HG03139 (cell line): ENCODE measurements around the gene FHIP2A.
"Not testable (repeated sequence)": the region's sequence is repeated elsewhere in the genome, so short reads cannot be mapped to it uniquely, and the experiment has no call there.

ENCODE experiments used
- ATAC-seq: cut with Tn5 transposase; IDR thresholded peaks from one replicate; pipeline ENCODE4 v1.9.1; 2021; ENCODE audit not compliant: unreplicated experiment

Gene FHIP2A

DNA sequence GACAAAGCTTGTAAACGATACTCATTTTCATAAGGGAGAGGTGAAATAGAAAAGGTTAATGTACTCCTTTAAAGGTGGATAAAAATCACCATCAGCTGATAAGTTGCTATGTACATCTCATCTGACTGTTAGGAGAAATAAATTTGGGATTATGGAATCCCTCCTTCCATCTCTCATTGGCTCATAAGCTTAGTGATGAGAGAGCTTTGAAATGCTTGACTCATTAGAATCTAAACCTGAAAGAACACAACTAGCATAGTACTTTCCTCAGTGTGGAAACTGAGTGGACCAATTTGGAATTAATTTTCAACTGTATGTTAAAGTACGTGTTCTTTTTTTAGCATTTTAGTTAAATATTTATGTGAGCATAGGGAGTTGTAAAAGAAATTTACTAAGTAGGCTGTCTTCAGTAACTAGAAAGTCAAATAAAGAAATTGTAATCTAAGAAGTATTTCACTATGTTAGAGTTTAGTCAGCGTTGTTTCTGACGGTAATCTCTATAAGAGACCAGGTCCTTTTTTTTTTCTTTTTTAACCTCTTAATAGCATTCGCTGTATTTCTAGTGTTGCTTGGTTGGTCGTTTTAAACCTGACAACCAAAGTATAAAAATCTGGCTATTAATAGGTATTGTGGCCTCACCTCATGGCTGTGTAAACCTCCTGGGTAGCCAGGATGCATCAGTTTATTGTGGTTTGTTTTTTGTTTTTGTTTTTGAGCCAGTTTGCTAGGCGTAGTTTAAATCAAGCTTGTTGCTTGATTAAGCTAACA lies 34.4 kb downstream of the FHIP2A start:
- no peak for ATAC-seq

DNA sequence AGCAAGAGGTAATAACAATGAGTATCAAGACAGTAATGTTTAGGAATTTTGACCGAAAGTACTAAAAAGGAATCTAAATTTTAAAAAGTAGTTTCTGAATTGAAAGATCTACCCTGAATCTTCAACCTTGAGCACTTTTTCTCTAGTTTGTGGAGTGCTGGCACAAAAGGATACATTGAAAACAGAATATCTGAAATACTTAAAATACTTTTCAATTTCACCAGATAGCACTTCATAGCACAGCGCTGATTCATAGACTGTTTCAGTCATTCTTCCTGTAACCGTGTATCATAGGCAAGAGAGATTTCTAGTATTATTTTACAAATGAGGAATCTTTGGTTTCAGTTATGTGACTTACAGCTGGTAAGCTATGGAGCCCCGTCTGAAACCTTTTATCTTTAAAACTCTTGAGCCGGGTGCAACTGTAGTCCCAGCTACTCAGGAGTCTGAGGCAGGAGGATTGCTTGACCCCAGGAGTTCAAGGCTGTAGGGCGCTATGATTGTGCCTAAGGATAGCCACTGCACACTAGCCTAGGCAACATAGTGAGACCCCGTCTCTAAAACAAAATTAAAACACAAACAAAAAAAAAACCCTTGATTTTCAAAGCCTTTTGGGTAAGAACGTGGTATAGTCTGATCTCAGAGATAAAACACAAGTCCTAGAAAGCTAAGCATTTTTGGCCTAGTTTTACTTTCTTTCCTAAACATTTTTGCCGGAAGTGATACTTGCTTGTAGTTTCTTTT lies 35.1 kb downstream of the FHIP2A start:
- ATAC-seq = no peak

DNA sequence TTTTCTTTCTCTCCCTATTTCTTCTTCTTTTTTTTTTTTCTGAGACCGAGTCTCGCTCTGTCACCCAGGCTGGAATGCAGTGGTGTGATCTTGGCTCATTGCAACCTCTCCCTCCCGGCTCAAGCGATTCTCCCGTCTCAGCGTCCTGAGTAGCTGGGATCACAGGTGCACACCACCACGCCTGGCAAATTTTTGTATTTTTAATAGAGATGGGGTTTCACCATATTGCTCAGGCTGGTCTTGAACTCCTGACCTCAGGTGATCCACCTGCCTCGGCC lies 35.6 kb downstream of the FHIP2A start:
- not testable (repeated sequence) for ATAC-seq

DNA sequence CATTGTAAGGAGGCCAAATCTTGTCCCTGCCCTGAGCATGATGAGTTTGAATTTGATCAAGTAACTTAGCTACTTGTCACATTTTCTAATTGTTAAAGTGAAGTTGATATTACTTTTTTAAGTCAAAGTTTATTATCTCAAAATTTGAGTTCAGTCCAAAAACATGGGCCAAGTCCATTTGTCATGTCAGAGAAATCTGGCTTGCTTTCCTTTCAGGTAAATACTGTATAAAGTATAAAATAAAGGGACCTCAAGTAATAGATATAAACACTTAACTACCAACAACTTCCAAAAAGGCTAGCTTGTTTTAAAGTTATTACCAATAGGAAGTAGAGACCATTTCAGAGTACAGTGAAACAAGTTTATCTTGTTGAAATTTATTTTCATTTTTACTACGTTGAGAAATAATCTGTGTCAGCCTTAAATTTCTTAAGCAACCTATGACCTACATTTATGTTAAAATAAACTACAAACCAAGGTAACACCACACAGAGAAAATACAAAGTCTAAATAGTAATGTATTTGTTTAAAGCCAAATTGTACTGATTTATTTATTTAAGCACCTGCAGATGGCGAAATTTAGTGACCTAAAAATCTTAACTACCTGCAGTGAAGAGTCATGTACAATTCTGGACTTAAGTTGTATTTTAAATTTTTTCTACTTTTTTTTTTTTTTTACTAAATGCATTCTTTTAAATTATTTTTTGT lies 36.5 kb downstream of the FHIP2A start:
- ATAC-seq = no peak

DNA sequence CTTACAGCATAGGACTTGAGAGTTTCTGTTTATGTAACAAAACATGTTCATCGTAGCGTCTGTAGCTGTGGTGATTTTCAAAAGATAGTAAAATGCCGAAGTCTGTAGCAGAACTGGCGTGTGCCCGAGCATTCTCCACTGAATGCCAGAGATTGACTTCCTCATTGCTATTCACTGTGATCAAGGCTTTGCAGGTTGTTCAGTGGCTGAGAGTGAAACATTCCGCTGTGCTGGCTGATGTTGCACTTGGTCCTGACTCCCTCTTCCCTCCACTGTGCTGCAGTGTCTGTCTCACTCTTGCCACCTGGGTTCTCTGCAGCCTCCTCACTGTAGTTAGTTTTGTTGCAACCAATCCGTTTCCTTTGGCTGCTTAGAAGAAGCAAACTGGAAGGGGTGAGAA lies 37.6 kb downstream of the FHIP2A start:
- no peak for ATAC-seq

DNA sequence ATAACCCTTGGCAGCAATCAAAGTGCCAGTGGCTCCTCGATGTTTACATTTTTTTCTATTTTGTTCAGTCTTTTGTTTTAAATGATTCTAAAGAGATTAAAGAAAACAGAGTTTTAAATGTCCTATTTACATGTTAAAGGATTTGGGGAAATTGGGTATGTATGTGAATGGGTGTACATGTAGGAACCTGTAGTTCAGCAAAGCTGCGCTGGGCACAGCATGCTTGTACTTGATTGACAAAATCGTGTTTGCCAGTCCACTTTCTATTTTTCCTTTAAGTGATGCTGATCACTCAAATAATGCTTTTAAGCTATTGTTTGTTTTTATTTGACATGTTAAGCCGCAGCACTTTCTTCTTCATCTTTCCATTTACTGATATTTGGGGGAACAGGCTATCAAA lies 40.9 kb downstream of the FHIP2A start:
- ATAC-seq = no peak

DNA sequence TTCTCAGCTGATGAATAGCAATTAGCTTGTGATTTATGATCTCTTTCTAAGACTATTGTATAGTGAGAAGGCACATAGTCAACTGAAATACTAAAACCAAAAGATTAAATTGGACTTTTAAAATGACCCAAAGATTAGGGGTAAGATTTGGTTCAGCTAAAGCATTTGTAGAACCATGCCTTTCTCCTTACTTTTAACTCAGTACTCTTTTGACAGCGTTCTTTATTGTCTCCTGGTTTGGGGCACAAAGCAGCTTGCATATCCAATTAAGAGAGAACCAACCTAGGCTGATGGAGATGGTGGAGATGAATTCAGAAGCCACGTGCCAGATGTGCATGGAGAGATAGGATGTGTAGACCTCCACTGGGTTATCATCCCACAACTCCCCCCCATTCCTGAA lies 45.8 kb downstream of the FHIP2A start:
- ATAC-seq = no peak

DNA sequence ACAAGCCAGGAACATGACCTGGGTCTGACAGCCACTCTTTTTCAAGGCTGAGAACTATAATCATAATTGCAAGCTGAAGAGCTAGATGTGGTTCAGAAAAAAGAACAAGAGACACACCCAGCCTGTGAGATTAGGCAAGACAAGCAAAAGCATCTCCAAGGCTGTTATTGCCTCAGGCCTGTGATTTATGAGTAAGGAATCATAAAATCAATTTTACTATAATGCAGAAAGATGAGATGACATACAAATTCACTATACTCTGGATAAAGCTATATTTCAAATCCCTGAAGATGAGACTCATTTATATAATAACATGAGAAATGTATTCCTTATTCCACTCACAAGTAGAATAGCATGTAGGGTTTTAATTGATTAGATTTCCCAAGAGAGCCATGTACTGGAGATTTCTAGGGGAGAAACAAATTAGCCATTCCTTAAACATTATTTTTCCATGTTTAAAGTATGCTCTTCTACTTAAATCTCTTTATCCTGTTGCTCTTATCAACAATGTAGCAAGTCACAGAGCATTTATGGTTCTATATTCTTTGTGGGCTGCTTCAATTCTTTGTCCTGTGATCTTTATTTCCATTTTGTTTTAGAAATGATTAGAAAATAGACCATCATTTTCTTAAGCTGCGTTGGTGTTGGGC lies 47.4 kb downstream of the FHIP2A start:
- no peak for ATAC-seq

DNA sequence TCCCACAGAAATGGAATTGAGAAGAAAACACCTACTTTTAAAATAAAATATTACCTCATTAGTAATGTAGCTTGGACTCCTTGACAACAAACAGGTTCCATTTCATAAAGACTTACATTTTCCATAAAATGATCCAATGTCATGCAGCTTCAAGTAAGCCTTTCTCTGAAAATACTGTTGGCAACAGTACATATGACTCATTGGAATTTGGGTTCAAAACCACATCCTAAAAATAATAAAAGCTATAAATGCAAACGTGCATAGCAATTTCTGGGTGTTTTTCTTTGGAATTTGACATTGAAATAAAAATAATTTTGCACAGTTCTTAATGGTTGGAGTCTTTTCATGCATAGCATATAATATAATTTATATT lies 47.9 kb downstream of the FHIP2A start:
- ATAC-seq = no peak

DNA sequence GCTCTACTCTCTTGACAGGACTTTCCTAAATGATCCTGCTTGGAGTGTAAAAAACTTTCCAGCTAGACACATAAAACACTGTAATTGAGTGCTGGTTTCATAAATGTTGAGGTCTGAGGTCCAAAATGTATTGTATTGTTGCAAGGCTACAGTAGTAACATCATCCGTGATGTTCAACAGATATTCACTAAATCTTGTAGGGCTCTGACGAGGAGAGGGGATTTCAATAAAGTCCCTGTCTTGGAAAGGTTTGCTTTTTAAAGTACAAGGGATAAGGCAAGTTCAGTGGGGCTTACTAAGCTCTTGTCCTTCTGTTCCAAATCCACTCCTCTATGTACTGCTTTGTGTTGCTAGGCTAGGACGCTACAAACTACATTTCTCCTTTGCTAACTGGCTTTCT lies 48.9 kb downstream of the FHIP2A start:
- no peak for ATAC-seq

DNA sequence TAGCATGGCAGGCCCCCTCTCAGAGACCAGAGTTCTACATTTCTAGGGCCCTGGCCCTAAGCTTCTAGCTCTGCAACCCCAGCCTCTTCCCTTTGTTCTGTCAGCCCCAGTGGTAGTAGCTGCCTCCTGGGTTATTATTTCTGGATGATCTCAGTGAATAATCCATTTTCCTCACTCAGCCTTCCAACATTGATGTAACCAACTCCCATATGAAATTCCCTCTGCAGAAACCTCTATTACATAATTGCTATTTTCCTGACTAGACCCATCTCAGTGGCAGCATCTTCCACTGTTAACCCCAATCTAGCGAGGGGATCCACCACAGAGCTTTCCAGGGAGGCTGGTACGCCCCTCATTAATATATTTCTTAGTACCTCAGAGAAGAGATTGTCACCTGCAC lies 49.8 kb downstream of the FHIP2A start:
- no peak for ATAC-seq
